Measurements from ENCODE around the gene CDK5RAP3. TPM values are rescaled to one million over a fixed set of nuclear protein-coding genes. Genes with fewer than 3 reads are reported as not detected.

The CDK5RAP3 gene
- total and polyA plus RNA-seq, 2 of the 13 experiments (the other 11 are each of a cell fraction or from before 2014, with no cell fraction given) = 128 to 154 TPM

- no peak for TF ChIP-seq KMT2A (CRISPR knock-in tag; IDR thresholded peaks at IDR 0.05)
- no peak for TF ChIP-seq ZNF740 (CRISPR knock-in tag; IDR thresholded peaks at IDR 0.05)
- TF ChIP-seq ZNF672 (CRISPR knock-in tag; IDR thresholded peaks at IDR 0.05) = no peak
- TF ChIP-seq ZNF124 (CRISPR knock-in tag; IDR thresholded peaks at IDR 0.05) = no peak
- peak; percentile 66; the same call in 1 of the 2 replicates for TF ChIP-seq ZNF572 (CRISPR knock-in tag; IDR thresholded peaks at IDR 0.05)
- no peak for TF ChIP-seq POGK (CRISPR knock-in tag; conservative IDR thresholded peaks at IDR 0.05)
- no peak; the same call in 1 of the 2 replicates for TF ChIP-seq KDM6A (CRISPR knock-in tag; IDR thresholded peaks at IDR 0.05; ENCODE audit: low read depth)
- no peak for TF ChIP-seq NFATC3 (CRISPR knock-in tag; IDR thresholded peaks at IDR 0.05)
- TF ChIP-seq TAF15 (IDR thresholded peaks at IDR 0.05; ENCODE audit: low read depth, low read length, poor library complexity, severe bottlenecking) = peak; percentile 50
- TF ChIP-seq TMF1 (CRISPR knock-in tag; IDR thresholded peaks at IDR 0.05; ENCODE audit: low read depth) = no peak
- TF ChIP-seq E2F1 (CRISPR knock-in tag; IDR thresholded peaks at IDR 0.05) = no peak
- no peak for TF ChIP-seq PLSCR1 (CRISPR knock-in tag; IDR thresholded peaks at IDR 0.05; ENCODE audit: borderline replicate concordance)
- no peak for TF ChIP-seq ZNF407 (CRISPR knock-in tag; IDR thresholded peaks at IDR 0.05; ENCODE audit: not compliant biosample characterization)
- TF ChIP-seq THYN1 (CRISPR knock-in tag; IDR thresholded peaks at IDR 0.05; ENCODE audit: borderline replicate concordance, low read depth) = no peak
These were observed 13.9 kb upstream of the CDK5RAP3 start (continued) for GRCh38 chr17:47956791-47957590.
